ENCODE measurements around the gene CDON.

- TF ChIP-seq, protein P1, sequence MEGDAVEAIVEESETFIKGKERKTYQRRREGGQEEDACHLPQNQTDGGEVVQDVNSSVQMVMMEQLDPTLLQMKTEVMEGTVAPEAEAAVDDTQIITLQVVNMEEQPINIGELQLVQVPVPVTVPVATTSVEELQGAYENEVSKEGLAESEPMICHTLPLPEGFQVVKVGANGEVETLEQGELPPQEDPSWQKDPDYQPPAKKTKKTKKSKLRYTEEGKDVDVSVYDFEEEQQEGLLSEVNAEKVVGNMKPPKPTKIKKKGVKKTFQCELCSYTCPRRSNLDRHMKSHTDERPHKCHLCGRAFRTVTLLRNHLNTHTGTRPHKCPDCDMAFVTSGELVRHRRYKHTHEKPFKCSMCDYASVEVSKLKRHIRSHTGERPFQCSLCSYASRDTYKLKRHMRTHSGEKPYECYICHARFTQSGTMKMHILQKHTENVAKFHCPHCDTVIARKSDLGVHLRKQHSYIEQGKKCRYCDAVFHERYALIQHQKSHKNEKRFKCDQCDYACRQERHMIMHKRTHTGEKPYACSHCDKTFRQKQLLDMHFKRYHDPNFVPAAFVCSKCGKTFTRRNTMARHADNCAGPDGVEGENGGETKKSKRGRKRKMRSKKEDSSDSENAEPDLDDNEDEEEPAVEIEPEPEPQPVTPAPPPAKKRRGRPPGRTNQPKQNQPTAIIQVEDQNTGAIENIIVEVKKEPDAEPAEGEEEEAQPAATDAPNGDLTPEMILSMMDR (IDR thresholded peaks at IDR 0.05 in 4 of 5, conservative IDR thresholded peaks at IDR 0.05 in 1 of 5): no peak
- TF ChIP-seq POLR2A (IDR thresholded peaks at IDR 0.05): no peak
These were observed 38.0 kb upstream of the CDON start for GRCh38 chr11:126100716-126101115.

Measured in gastrocnemius medialis (tissue), 4 donors.